ENCODE data around the gene ARID1B.
A peak's percentile ranks its signal among the peaks of the same experiment; 100 is the strongest.

The ARID1B gene

DNA sequence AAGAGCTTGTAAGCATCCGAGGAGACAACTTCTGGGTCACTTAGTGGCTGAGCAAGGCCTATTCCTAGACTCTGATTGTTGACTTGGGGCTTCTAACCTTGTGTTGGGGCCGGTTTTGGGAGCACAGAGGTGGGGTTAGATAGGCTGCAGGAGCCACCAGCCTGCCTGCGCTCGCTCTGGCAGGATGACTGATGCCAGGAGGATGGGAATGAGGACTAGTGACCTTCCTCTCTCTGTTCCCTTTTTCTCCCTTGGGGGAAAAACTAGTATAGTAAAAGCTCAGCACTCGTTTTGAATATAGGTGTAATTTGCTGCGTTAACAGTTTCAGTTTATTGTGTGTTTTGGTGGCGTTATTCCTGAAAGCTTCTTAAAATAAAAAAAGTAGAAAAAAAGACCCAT is 141.5 kb downstream of the ARID1B start:
- Histone ChIP-seq H3F3A (ENCODE audit: insufficient read depth, low read length) (peaks cover 9% of the 10 kb centered on the region; the same call in 1 of the 2 replicates), H4K20me1 (ENCODE audit: insufficient read depth, low read length) (no peaks in the 10 kb centered on the region), H3K9me2 (replicated peaks; ENCODE audit: insufficient read depth, low read length) (no peaks in the 10 kb centered on the region), H3K79me2 (ENCODE audit: low read length) (peaks cover 72% of the 10 kb centered on the region), H3K27ac (ENCODE audit: low read length) (peak overlapping the region; percentile 57; the same call in 1 of the 2 replicates), H3K4me2 (ENCODE audit: low read depth, low read length) (peak overlapping the region; percentile 68), H3K27me3 (replicated peaks; ENCODE audit: insufficient read depth, low read length) (no peaks in the 10 kb centered on the region), H3K36me3 (replicated peaks; ENCODE audit: insufficient read depth, low read length) (no peaks in the 10 kb centered on the region), H2AFZ (ENCODE audit: low read length) (no peak overlapping the region), H3K9ac (ENCODE audit: low read length) (peak overlapping the region; percentile 25; the same call in 1 of the 2 replicates), H3K4me3 (ENCODE audit: low read length) (peak overlapping the region; percentile 29), H3K9me3 (replicated peaks; ENCODE audit: insufficient read depth, low read length) (no peaks in the 10 kb centered on the region), H3K4me1 (ENCODE audit: low read length) (peaks cover 18% of the 10 kb centered on the region)
- peak; percentile 13 for DNase-seq
- TF ChIP-seq CTCF (IDR thresholded peaks at IDR 0.05; ENCODE audit: low read length), result no peak
- TF ChIP-seq EZH2phosphoT487 (IDR thresholded peaks at IDR 0.05; ENCODE audit: low read length), result no peak
- TF ChIP-seq EZH2 (optimal IDR thresholded peaks at IDR 0.05; ENCODE audit: low read depth, low read length), result no peak

- no peak for DNase-seq
- H3K79me2 ChIP-seq (ENCODE audit: low read length), result peaks cover 64% of the 10 kb centered on the region
Measured at GRCh38 chr6:156919370-156919769, 142.2 kb downstream of the ARID1B start.

GRCh38 chr6:156919814-156920369 is 142.7 kb downstream of the ARID1B start:
- H3F3A ChIP-seq (ENCODE audit: insufficient read depth, low read length), result peaks cover 9% of the 10 kb centered on the region; the same call in 1 of the 2 replicates
- no peaks in the 10 kb centered on the region for H3K27me3 ChIP-seq (replicated peaks; ENCODE audit: insufficient read depth, low read length)
- no peak overlapping the region for H3K9ac ChIP-seq (ENCODE audit: low read length)
- H2AFZ ChIP-seq (ENCODE audit: low read length), result no peak overlapping the region
- H3K36me3 ChIP-seq (replicated peaks; ENCODE audit: insufficient read depth, low read length), result no peaks in the 10 kb centered on the region
- H3K9me2 ChIP-seq (replicated peaks; ENCODE audit: insufficient read depth, low read length), result no peaks in the 10 kb centered on the region
- peaks cover 60% of the 10 kb centered on the region for H3K79me2 ChIP-seq (ENCODE audit: low read length)
- H3K4me3 ChIP-seq (ENCODE audit: low read length), result no peak overlapping the region
- H4K20me1 ChIP-seq (ENCODE audit: insufficient read depth, low read length), result no peaks in the 10 kb centered on the region
- H3K9me3 ChIP-seq (replicated peaks; ENCODE audit: insufficient read depth, low read length), result no peaks in the 10 kb centered on the region
- H3K27ac ChIP-seq (ENCODE audit: low read length), result no peak overlapping the region; the same call in 1 of the 2 replicates
- no peak overlapping the region for H3K4me2 ChIP-seq (ENCODE audit: low read depth, low read length)
- DNase-seq, result no peak
- TF ChIP-seq EZH2 (optimal IDR thresholded peaks at IDR 0.05; ENCODE audit: low read depth, low read length) (no peak), CTCF (IDR thresholded peaks at IDR 0.05; ENCODE audit: low read length) (no peak), EZH2phosphoT487 (IDR thresholded peaks at IDR 0.05; ENCODE audit: low read length) (no peak)
- H3K4me1 ChIP-seq (ENCODE audit: low read length), result peaks cover 18% of the 10 kb centered on the region

More at GRCh38 chr6:156919370-156919769, 142.2 kb downstream of the ARID1B start:
- H3K4me3 ChIP-seq (ENCODE audit: low read length), result no peak overlapping the region
- peaks cover 9% of the 10 kb centered on the region; the same call in 1 of the 2 replicates for H3F3A ChIP-seq (ENCODE audit: insufficient read depth, low read length)
- peaks cover 18% of the 10 kb centered on the region for H3K4me1 ChIP-seq (ENCODE audit: low read length)
- H3K9me2 ChIP-seq (replicated peaks; ENCODE audit: insufficient read depth, low read length), result no peaks in the 10 kb centered on the region
- peak overlapping the region; percentile 57; the same call in 1 of the 2 replicates for H3K27ac ChIP-seq (ENCODE audit: low read length)
- H3K9me3 ChIP-seq (replicated peaks; ENCODE audit: insufficient read depth, low read length), result no peaks in the 10 kb centered on the region
- no peaks in the 10 kb centered on the region for H4K20me1 ChIP-seq (ENCODE audit: insufficient read depth, low read length)
- peak overlapping the region; percentile 68; the same call in 1 of the 2 replicates for H3K4me2 ChIP-seq (ENCODE audit: low read depth, low read length)
- H3K36me3 ChIP-seq (replicated peaks; ENCODE audit: insufficient read depth, low read length), result no peaks in the 10 kb centered on the region
- no peak overlapping the region for H3K9ac ChIP-seq (ENCODE audit: low read length)
- TF ChIP-seq CTCF (IDR thresholded peaks at IDR 0.05; ENCODE audit: low read length) (no peak), EZH2 (optimal IDR thresholded peaks at IDR 0.05; ENCODE audit: low read depth, low read length) (no peak), EZH2phosphoT487 (IDR thresholded peaks at IDR 0.05; ENCODE audit: low read length) (no peak)
- no peaks in the 10 kb centered on the region for H3K27me3 ChIP-seq (replicated peaks; ENCODE audit: insufficient read depth, low read length)
- no peak overlapping the region for H2AFZ ChIP-seq (ENCODE audit: low read length)

All from MM.1S (cell line).